ENCODE results near the gene VSTM2L.

- TF ChIP-seq CTCF (IDR thresholded peaks at IDR 0.05; ENCODE audit: poor library complexity, severe bottlenecking) (no peak), POLR2AphosphoS5 (IDR thresholded peaks at IDR 0.05) (no peak), EP300 (conservative IDR thresholded peaks at IDR 0.05; ENCODE audit: poor library complexity, severe bottlenecking) (no peak), RAD21 (conservative IDR thresholded peaks at IDR 0.05) (no peak), MXI1 (conservative IDR thresholded peaks at IDR 0.05; ENCODE audit: poor library complexity, severe bottlenecking) (no peak), REST (IDR thresholded peaks at IDR 0.05; ENCODE audit: borderline replicate concordance) (no peak), EZH2 (IDR thresholded peaks at IDR 0.05; ENCODE audit: borderline replicate concordance, insufficient read depth, low read length, poor library complexity, severe bottlenecking) (no peak), TAF1 (IDR thresholded peaks at IDR 0.05; ENCODE audit: low read depth) (no peak)
Measured at GRCh38 chr20:37868851-37869333, 34.0 kb upstream of the VSTM2L start.
